Suprapubic skin (tissue), 4 donors: Measurements from ENCODE around the gene TAS2R46. TPM values are rescaled to one million over a fixed set of nuclear protein-coding genes. Genes with fewer than 3 reads are reported as not detected.
"Not testable (repeated sequence)": the region's sequence is repeated elsewhere in the genome, so short reads cannot be mapped to it uniquely, and the experiment has no call there.

Experiments used
- DNase-seq, 2 donors: peaks; one replicate each; pipeline ENCODE4 v3.0.0-alpha.2; 2019; ENCODE audit warnings: low spot score in 2 of 2
- H3K27ac ChIP-seq: fragments of 200-600 bp; sonication (generic); one replicate; pipeline ENCODE4 v1.5.1; 2019
- H3K27me3 ChIP-seq: fragments of 200-600 bp; sonication (generic); one replicate; pipeline ENCODE4 v1.5.1; 2019
- H3K36me3 ChIP-seq: fragments of 200-600 bp; sonication (generic); one replicate; pipeline ENCODE4 v1.5.1; 2019
- H3K4me1 ChIP-seq: fragments of 200-600 bp; sonication (generic); one replicate; pipeline ENCODE4 v1.5.1; 2019
- H3K4me3 ChIP-seq: fragments of 200-600 bp; sonication (generic); one replicate; pipeline ENCODE4 v1.5.1; 2019; ENCODE audit warnings: mild to moderate bottlenecking
- H3K9me3 ChIP-seq: fragments of 200-600 bp; sonication (generic); one replicate; pipeline ENCODE4 v1.5.1; 2019
- CTCF ChIP-seq, 2 donors: fragments of 200-600 bp in 1 of 2; fragments of 450-650 bp in 1 of 2; sonication (generic) in 1 of 2; IDR thresholded peaks; one replicate each; pipeline ENCODE4 v1.5.1; 2016 to 2019; ENCODE audit warnings: antibody characterized with exemption in 2 of 2, mild to moderate bottlenecking in 1 of 2, moderate library complexity in 1 of 2
- EP300 ChIP-seq: sonication (generic); formaldehyde crosslinking; IDR thresholded peaks from one replicate; pipeline ENCODE4 v1.6.1; 2017; ENCODE audit warnings: antibody characterized with exemption
- POLR2A ChIP-seq, 2 donors: fragments of 450-650 bp; IDR thresholded peaks; one replicate each; pipeline ENCODE4 v1.6.1; 2017; ENCODE audit warnings: antibody characterized with exemption in 2 of 2, mild to moderate bottlenecking in 2 of 2, moderate library complexity in 2 of 2
- POLR2AphosphoS5 ChIP-seq, 3 donors: sonication (generic); formaldehyde crosslinking; IDR thresholded peaks; one replicate each; pipeline ENCODE4 v1.6.1; 2017; ENCODE audit warnings: antibody characterized with exemption in 3 of 3
- WGBS: methylation state at CpG from one replicate; pipeline ENCODE4 v1.1.5; 2018; 5-methylcytosine and 5-hydroxymethylcytosine counted together
- total RNA-seq, 4 donors: library from RNA; depleted of rRNA; stranded (reverse); fragments of >200 nt; gene quantifications; one replicate each; pipeline ENCODE4 v1.1.0, GENCODE V29; 2016

Gene TAS2R46
- total RNA-seq, 4 donors from 2014 or later: 1.2 to 8.9 (median 2.0) TPM; not detected in 1

- H3K36me3 ChIP-seq: no peaks in the 10 kb centered on the region
- no peaks in the 10 kb centered on the region for H3K9me3 ChIP-seq
- H3K27me3 ChIP-seq: no peaks in the 10 kb centered on the region
- 54% methylated on average over 3 of the region's 3 CpGs for WGBS
- TF ChIP-seq POLR2A (IDR thresholded peaks at IDR 0.05) (no peak), EP300 (no peak), CTCF (IDR thresholded peaks at IDR 0.05) (no peak), POLR2AphosphoS5 (IDR thresholded peaks at IDR 0.05) (no peak)
- DNase-seq: no peak
- H3K4me1 ChIP-seq: no peaks in the 10 kb centered on the region
- no peak overlapping the region for H3K4me3 ChIP-seq
- no peak overlapping the region for H3K27ac ChIP-seq
These were observed 22.9 kb downstream of the TAS2R46 start for GRCh38 chr12:11039171-11039570.

- WGBS: 94% methylated on average over 1 of the region's 3 CpGs
- not testable (repeated sequence) for H3K27me3 ChIP-seq, H3K4me1 ChIP-seq, DNase-seq, H3K27ac ChIP-seq, H3K9me3 ChIP-seq, H3K36me3 ChIP-seq, H3K4me3 ChIP-seq
These were observed 28.1 kb downstream of the TAS2R46 start for GRCh38 chr12:11033959-11034358.

- Histone ChIP-seq H3K27ac (no peak within 1 kb of the TSS), H3K9me3 (no peaks in the 10 kb centered on the region), H3K4me3 (no peak within 1 kb of the TSS), H3K4me1 (no peaks in the 10 kb centered on the region), H3K27me3 (no peaks in the 10 kb centered on the region), H3K36me3 (peaks cover 18% of the 10 kb centered on the region)
- no peak for DNase-seq
- 97% methylated on average over 6 of the region's 6 CpGs for WGBS
- TF ChIP-seq CTCF (IDR thresholded peaks at IDR 0.05): no peak
- no peak for TF ChIP-seq POLR2A (IDR thresholded peaks at IDR 0.05)
- no peak for TF ChIP-seq POLR2AphosphoS5 (IDR thresholded peaks at IDR 0.05)
- TF ChIP-seq EP300: no peak
These were observed 30.8 kb downstream of the TAS2R46 start, which contains the start of gene TAS2R31 for GRCh38 chr12:11031307-11031706. Gene TAS2R31 (minus strand): TSS chr12:11031407. CDS start chr12:11031335, 72 bp downstream.

GRCh38 chr12:11026118-11026517 lies 36.0 kb downstream of the TAS2R46 start:
- no peak for TF ChIP-seq POLR2A (IDR thresholded peaks at IDR 0.05)
- no peak for TF ChIP-seq EP300
- no peak for TF ChIP-seq POLR2AphosphoS5 (IDR thresholded peaks at IDR 0.05)
- TF ChIP-seq CTCF (IDR thresholded peaks at IDR 0.05): no peak
- H3K9me3 ChIP-seq: peaks cover 5% of the 10 kb centered on the region
- H3K27ac ChIP-seq: no peak overlapping the region
- no peak for DNase-seq
- 94% methylated on average over 6 of the region's 6 CpGs for WGBS
- peaks cover 12% of the 10 kb centered on the region for H3K36me3 ChIP-seq
- no peaks in the 10 kb centered on the region for H3K4me1 ChIP-seq
- H3K27me3 ChIP-seq: no peaks in the 10 kb centered on the region
- no peak overlapping the region for H3K4me3 ChIP-seq

GRCh38 chr12:11023387-11023786 lies 38.7 kb downstream of the TAS2R46 start:
- TF ChIP-seq CTCF (IDR thresholded peaks at IDR 0.05) (no peak), EP300 (no peak), POLR2AphosphoS5 (IDR thresholded peaks at IDR 0.05) (no peak), POLR2A (IDR thresholded peaks at IDR 0.05) (no peak)
- 78% methylated on average over 2 of the region's 2 CpGs for WGBS
- Histone ChIP-seq H3K36me3 (peaks cover 12% of the 10 kb centered on the region), H3K9me3 (peaks cover 5% of the 10 kb centered on the region), H3K4me1 (no peaks in the 10 kb centered on the region), H3K27me3 (no peaks in the 10 kb centered on the region), H3K27ac (no peak overlapping the region), H3K4me3 (no peak overlapping the region)
- no peak for DNase-seq

- H3K4me1 ChIP-seq: no peaks in the 10 kb centered on the region
- TF ChIP-seq POLR2A (IDR thresholded peaks at IDR 0.05): no peak
- TF ChIP-seq EP300: no peak
- TF ChIP-seq CTCF (IDR thresholded peaks at IDR 0.05): no peak
- TF ChIP-seq POLR2AphosphoS5 (IDR thresholded peaks at IDR 0.05): no peak
- H3K27ac ChIP-seq: no peak within 1 kb of the TSS
- H3K9me3 ChIP-seq: peaks cover 5% of the 10 kb centered on the region
- no peaks in the 10 kb centered on the region for H3K27me3 ChIP-seq
- H3K36me3 ChIP-seq: peaks cover 4% of the 10 kb centered on the region
- no peak for DNase-seq
- WGBS: 72% methylated on average over 1 of the region's 1 CpG
- no peak within 1 kb of the TSS for H3K4me3 ChIP-seq
These were observed 39.6 kb downstream of the TAS2R46 start, which contains the start of gene TAS2R19 for GRCh38 chr12:11022520-11022919. Gene TAS2R19 (minus strand): TSS chr12:11022620. CDS start chr12:11022571, 49 bp downstream.
